HL-60 (cell line): ENCODE measurements around the gene SLC10A3. TPM values are rescaled to one million over a fixed set of nuclear protein-coding genes. Genes with fewer than 3 reads are reported as not detected.

Experiments
- microRNA-seq: library from miRNA; unstranded; fragments of <30 nt; microRNA quantifications from one replicate; pipeline ENCODE4, GENCODE V29; 2018

The SLC10A3 gene

Small RNA genes within 50 kb of the gene (microRNA-seq; reads per million reads assigned to microRNA genes)
- not detected for gene MIR6858
